Lung (tissue), 12 donors: ENCODE data around the gene CABP7. TPM values are rescaled to one million over a fixed set of nuclear protein-coding genes. Genes with fewer than 3 reads are reported as not detected.

ENCODE experiments used
- ATAC-seq: fragments of 200-7000 bp; cut with Tn5 transposase; one replicate; pipeline ENCODE4 v1.9.1; 2020; ENCODE audit warnings: moderate number of reproducible peaks; ENCODE audit not compliant: insufficient read depth, low FRiP score
- DNase-seq, 3 donors: peaks; one replicate each; pipeline ENCODE4 v3.0.0-alpha.2; 2013 to 2017
- H3K27ac ChIP-seq, 2 donors: one replicate each; pipeline ENCODE4 v1.5.1; 2013; ENCODE audit warnings: mild to moderate bottlenecking in 2 of 2, moderate library complexity in 2 of 2, control low read depth in 1 of 2, inconsistent platforms in 1 of 2, low read depth in 1 of 2, low read length in 1 of 2
- H3K27me3 ChIP-seq, 3 donors: one replicate each; pipeline ENCODE4 v1.5.1; 2013; ENCODE audit warnings: low read length in 2 of 3; ENCODE audit not compliant: control insufficient read depth in 3 of 3, insufficient read depth in 3 of 3
- H3K36me3 ChIP-seq, 4 donors: one replicate each; pipeline ENCODE4 v1.5.1; 2013; ENCODE audit warnings: low read length in 4 of 4, mild to moderate bottlenecking in 1 of 4, moderate library complexity in 1 of 4; ENCODE audit not compliant: control insufficient read depth in 4 of 4, insufficient read depth in 4 of 4
- H3K4me1 ChIP-seq, 5 donors: one replicate each; pipeline ENCODE4 v1.5.1; 2013; ENCODE audit warnings: low read length in 5 of 5, mild to moderate bottlenecking in 2 of 5, moderate library complexity in 1 of 5; ENCODE audit not compliant: control insufficient read depth in 5 of 5, insufficient read depth in 5 of 5
- H3K4me3 ChIP-seq: one replicate; pipeline ENCODE4 v1.5.1; 2013; ENCODE audit warnings: mild to moderate bottlenecking, control low read depth, moderate library complexity
- H3K9ac ChIP-seq, 2 donors: one replicate each; pipeline ENCODE4 v1.5.1; 2013; ENCODE audit warnings: low read length in 2 of 2, control low read depth in 1 of 2; ENCODE audit not compliant: insufficient read depth in 1 of 2
- H3K9me3 ChIP-seq, 4 donors: one replicate each; pipeline ENCODE4 v1.5.1; 2013; ENCODE audit warnings: low read length in 3 of 4, mild to moderate bottlenecking in 1 of 4, moderate library complexity in 1 of 4; ENCODE audit not compliant: control insufficient read depth in 4 of 4, insufficient read depth in 3 of 4
- CTCF ChIP-seq: IDR thresholded peaks from 2 replicates; pipeline ENCODE4 v1.5.1; 2012; ENCODE audit warnings: mild to moderate bottlenecking; ENCODE audit errors: control extremely low read depth, extremely low read depth
- WGBS, 2 donors: extraction: QIAGEN DNeasy Blood & Tissue Kit; methylation state at CpG; one replicate each; pipeline ENCODE4 v1.1.7; 2013; 5-methylcytosine and 5-hydroxymethylcytosine counted together
- polyA plus RNA-seq, 2 donors: library from polyadenylated mRNA; stranded (reverse); fragments of 200-250 nt; gene quantifications; one replicate each; pipeline ENCODE4 v1.2.1, GENCODE V29; 2013
- total RNA-seq, 2 donors: library from RNA; depleted of rRNA in 1 of 2; stranded (reverse); fragments of >200 nt in 1 of 2; gene quantifications; one replicate each; pipeline ENCODE4 v1.2.1, GENCODE V29; 2014 to 2021
- donor health status: control.
- donor health status: control.
- donor health status: Bipolar disorder and iron deficiency.
- donor health status: healthy.
- donor health status: DM: yes; HTN: yes; CAD: no.

Gene CABP7
- total and polyA plus RNA-seq, 4 donors = 0.05 to 0.12 (median 0.06) TPM; not detected in 1

GRCh38 chr22:29691636-29692326, 28.0 kb upstream of the CABP7 start:
- ATAC-seq (no peak), DNase-seq (no peak)
- Histone ChIP-seq H3K4me3 (no peak overlapping the region), H3K9me3 (peaks cover 0 to 2% (median 0%) of the 10 kb centered on the region in 4 donors), H3K27me3 (no peaks in the 10 kb centered on the region), H3K27ac (no peak overlapping the region), H3K9ac (no peak overlapping the region), H3K4me1 (peaks cover 0 to 12% (median 0%) of the 10 kb centered on the region in 5 donors), H3K36me3 (peaks cover 0 to 41% (median 7%) of the 10 kb centered on the region in 4 donors)
- WGBS, 2 donors = 88% methylated on average over 13 of the region's 13 CpGs
- TF ChIP-seq CTCF = no peak

DNA sequence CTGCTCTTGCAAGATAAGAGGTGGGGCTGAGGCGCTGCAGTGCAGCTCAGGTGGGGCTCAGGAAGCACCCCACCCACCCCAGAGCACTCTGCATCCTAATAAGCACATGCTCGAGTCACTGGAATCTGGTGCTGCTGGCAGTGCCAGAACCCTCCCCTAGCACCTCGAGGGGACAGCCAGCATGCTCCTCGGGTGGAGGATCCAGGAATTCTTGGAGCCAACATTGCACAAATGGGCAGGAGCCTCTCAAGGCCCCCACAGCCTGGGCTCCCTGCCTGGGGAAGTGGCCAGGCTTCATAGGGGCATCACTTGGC, 27.5 kb upstream of the CABP7 start:
- no peak for DNase-seq
- no peak for TF ChIP-seq CTCF

GRCh38 chr22:29693161-29693560, 26.6 kb upstream of the CABP7 start:
- Histone ChIP-seq H3K36me3 (peaks cover 0 to 38% (median 7%) of the 10 kb centered on the region in 4 donors), H3K27me3 (no peaks in the 10 kb centered on the region), H3K27ac (no peak overlapping the region), H3K4me1 (peaks cover 0 to 16% (median 2%) of the 10 kb centered on the region in 5 donors), H3K4me3 (no peak overlapping the region), H3K9ac (no peak overlapping the region), H3K9me3 (peaks cover 0 to 2% (median 0%) of the 10 kb centered on the region in 4 donors)
- ATAC-seq (no peak), DNase-seq (no peak)
- no peak for TF ChIP-seq CTCF
- 80 to 87% methylated on average over 8 of the region's 8 CpGs for WGBS, 2 donors

More for the DNA sequence above, 27.5 kb upstream of the CABP7 start:
- Histone ChIP-seq H3K9ac (no peak overlapping the region), H3K27ac (no peak overlapping the region), H3K9me3 (peaks cover 0 to 2% (median 0%) of the 10 kb centered on the region in 4 donors), H3K4me3 (no peak overlapping the region), H3K4me1 (peaks cover 0 to 12% (median 0%) of the 10 kb centered on the region in 5 donors), H3K36me3 (peaks cover 0 to 43% (median 7%) of the 10 kb centered on the region in 4 donors), H3K27me3 (no peaks in the 10 kb centered on the region)
- no peak for ATAC-seq
- 64 to 78% methylated on average over 4 of the region's 4 CpGs for WGBS, 2 donors
